Measurements from ENCODE around the gene GMDS.

The GMDS gene

GRCh38 chr6:1895721-1896120 is 349.7 kb downstream of the GMDS start:
- no peak for DNase-seq (ENCODE audit: low read depth)

GRCh38 chr6:1894954-1895353 is 350.5 kb downstream of the GMDS start:
- no peak for DNase-seq (ENCODE audit: low read depth)

DNA sequence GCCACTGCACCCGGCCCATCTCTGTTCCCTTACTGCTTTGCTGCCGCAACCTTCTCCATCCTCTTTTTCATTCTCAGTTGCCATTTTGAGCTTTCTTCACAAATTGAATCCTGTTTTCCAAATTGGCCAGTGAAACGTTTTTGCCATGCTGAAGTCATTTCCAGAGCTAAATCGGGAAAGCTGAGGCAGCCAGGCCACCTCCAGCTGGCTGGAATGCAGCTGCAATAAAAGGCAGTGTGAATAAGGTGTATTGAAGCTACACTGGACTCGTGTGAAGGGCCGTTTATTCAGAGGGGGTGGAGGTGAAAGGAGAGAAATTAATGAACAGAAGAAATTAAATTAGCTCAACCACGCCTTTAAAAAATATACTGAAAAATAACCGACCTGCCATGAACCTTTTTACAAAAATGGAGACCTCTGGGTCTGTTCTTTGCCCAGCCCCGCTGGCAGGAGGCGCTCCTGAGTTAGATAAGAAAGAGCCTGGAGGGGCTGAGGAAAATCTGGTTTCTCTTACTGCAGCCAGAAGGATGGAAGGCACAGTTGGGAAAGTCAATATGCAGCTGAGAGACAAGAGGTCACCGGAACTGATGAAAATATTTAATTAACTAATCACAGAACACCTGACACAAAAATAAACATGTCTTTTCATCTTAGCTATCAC is 351.8 kb downstream of the GMDS start:
- DNase-seq (ENCODE audit: low read depth), result no peak

DNA sequence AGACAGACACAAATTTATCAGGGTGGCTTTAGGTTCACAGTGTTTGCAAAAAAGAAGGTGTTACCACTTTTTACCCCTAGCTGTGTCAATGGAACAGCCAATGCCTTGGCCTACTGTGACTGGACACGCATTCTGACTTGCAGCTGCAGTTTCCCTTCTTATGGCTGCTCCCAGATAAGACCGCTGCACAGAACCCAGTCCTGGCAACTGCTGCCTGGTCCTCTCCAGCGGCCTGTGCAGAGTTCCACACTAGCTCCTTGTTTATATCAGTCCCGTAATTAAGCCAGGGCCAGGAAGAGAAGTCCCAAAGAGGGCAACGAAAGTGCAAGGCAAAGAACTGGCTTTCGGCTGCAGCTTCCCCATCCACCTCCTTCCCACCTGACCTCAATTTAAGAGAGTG is 352.7 kb downstream of the GMDS start:
- no peak for DNase-seq (ENCODE audit: low read depth)

GRCh38 chr6:1890987-1891386 is 354.4 kb downstream of the GMDS start:
- DNase-seq (ENCODE audit: low read depth), result no peak

DNA sequence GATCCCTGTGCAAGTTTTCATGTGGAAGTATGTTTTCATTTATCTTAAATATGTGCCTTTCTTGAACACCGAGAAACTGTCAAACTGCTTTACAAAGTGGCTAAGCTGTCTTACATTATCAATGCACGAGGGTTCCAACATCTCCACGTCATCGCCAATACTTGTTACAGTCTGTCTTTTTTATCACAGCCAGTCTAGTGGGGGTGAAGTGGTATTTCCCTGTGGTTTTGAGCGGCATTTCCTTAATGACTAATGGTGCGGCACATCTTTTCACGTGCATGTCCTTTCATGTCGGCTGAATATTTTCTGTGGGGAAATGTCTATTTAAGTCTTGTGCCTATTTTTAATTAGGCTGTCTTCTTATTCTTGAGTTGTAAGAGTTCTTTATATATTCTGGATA is 355.3 kb downstream of the GMDS start:
- no peak for DNase-seq (ENCODE audit: low read depth)

DNA sequence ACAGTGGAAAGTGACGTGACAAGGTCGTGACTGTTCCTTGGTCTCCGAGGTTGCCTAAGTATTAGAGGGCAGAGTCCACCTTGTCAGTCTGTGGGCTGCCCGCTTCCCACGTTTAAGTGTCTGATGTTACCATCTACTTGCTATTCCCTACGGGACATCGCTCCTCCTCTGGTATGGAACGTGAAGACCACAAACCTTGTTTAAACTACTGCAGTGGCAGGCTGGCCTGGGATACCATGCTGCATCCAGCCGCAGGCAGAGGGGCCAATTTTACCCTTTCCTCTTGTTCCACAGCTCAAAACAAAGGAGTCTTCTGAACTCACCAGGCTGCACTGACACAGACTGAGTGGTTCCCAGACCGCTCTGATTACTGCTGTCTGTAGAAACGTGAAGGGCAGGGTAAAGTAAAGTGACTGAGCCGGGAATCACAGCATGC is 359.8 kb downstream of the GMDS start:
- no peak for DNase-seq (ENCODE audit: low read depth)

DNA sequence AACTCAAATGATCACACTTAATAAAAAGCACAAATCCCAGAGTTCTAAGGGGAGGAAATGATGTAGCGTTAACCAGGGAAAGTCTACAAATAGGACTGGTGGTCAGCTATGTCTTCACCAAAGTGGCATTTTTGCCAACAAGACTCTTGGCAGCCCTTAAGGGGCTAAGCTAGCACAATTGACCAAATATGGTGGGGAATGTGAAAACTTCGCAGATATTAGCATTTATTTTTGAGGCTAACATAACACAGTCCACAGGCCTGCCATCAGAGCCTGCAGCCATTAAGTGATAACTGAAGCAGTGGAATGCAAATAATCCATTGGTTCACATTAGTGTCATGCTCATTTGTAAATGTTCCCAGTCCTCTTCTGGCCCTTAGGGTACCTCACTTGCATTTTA is 361.1 kb downstream of the GMDS start:
- no peak for DNase-seq (ENCODE audit: low read depth)

- no peak for DNase-seq (ENCODE audit: low read depth)
Measured at GRCh38 chr6:1878330-1878729, 367.1 kb downstream of the GMDS start.

DNA sequence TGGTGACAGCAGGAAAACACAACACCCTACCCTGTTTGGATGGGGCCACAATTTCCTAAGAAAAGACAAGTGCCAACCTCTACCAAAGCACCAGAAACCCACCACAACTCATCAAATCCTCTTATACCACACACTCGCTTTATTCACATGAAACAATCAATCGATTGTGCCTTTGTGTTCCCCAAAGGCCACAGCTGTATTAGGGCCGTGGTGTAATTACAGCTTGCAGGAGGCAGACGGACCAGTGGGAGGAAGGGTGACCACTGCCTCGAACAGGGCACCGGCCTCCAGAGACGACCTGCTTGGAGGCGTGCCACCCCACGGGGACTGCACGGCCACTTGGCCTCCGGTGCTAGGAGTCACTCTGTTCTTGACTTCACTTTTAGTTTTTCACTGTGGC is 371.6 kb downstream of the GMDS start:
- no peak for DNase-seq (ENCODE audit: low read depth)

- no peak for DNase-seq (ENCODE audit: low read depth)
Measured at GRCh38 chr6:1872649-1873131, 372.7 kb downstream of the GMDS start.

DNA sequence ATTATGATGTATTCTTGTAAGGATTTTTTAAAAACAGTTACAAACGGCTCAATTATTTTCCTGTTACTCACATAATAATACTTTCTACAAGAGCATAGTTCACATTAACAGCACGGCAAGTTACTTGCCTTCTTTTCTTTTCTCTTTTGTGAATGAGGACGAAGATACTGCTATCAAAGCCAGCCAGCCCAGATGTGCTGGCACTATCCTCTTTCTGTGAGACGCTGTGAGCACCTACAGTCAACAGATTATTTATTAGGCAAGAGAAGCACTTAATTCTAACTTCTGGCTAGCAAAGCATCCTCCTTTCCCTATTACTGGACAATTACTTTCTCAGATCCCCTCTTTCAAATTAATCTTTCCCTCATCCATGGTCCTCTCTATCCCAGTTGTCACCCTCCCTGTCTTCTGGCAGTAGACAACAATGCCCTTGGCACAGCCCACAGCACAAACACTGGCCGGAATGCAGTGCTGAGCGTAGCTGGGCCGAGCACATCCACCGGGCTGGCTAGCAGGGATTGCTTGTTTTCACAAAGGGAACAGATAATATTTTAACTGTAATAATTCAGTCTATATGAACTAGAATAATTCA is 373.6 kb downstream of the GMDS start:
- DNase-seq (ENCODE audit: low read depth), result no peak

GRCh38 chr6:1870932-1871331 is 374.5 kb downstream of the GMDS start:
- no peak for DNase-seq (ENCODE audit: low read depth)

DNA sequence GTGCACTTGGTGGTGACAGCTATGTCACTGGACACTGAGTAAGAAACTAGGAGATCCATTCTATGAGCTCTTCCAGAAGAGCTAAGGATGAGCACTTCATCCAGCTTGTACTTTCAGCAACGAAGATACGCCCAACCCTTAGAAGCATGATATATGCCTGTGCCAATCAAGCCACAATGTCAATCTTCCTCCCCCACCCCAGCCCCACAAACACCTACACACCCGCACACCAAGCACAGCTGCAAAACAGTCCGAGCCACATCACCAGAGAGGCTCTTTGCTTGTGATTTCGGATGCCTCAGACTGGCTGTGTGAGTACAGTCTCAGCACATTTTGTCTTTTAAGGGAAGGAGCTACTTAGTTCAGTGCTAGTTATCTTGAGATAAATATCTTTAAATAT is 375.2 kb downstream of the GMDS start:
- DNase-seq (ENCODE audit: low read depth), result no peak

- DNase-seq (ENCODE audit: low read depth), result no peak
Measured at GRCh38 chr6:1869769-1870168, 375.6 kb downstream of the GMDS start.

DNA sequence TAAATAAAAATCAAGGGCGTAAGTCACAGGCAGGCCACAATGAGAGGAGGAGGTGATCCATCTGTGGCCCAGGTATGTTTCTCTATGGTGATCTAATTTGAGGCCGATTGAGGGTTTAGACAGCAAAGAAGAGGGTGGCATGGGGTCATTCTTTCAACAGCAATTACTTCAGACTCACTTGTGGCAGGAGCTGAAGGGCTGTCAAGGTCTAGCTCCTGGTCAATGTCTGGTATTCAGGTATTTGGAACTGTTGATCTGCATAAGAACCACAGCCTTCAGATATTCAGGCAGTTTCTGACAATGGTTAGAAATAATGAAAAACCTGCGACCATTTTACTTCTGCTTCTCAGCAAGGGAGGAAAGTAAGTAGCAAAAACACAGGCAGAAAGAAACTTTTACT is 376.1 kb downstream of the GMDS start:
- no peak for DNase-seq (ENCODE audit: low read depth)

- DNase-seq (ENCODE audit: low read depth), result no peak
Measured at GRCh38 chr6:1868561-1869261, 376.7 kb downstream of the GMDS start.

DNA sequence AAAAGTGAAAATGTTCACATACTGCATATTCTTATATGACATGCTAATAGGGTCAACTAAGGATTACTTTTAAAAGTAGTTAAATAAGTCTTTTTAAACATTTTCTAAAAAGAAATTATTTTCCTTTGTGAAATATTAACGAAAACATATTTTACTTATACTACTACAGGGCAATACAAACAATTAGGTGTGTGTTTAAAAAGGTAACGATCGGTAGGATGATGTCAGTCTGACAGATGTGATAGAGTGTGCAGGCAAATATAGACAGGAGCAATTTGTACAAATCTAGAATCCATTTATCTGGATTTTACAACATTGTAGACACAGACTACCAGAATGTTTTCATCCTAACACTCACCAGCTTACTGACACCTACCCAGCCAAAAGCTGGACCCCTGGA is 378.2 kb downstream of the GMDS start:
- DNase-seq (ENCODE audit: low read depth), result no peak

DNA sequence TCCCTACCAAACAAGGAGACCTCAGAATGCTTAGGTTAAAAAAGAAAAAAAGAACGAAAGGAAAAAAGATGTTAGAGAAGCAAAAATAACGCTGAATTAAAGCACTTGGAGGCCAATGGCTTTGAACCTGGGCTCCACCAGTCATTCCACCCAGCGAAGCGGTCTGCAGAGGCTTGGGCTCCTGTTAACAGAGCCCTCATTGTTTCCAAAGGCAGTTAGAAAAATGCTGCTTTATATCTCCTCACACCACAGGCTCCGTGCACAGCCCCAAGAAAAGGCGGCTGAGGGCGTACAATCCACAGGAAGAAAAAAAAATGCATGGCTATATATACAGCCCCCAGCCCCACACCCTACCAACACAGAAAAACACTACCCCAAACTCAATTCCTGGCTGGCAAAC is 379.8 kb downstream of the GMDS start:
- no peak for DNase-seq (ENCODE audit: low read depth)

GRCh38 chr6:1864496-1864895 is 380.9 kb downstream of the GMDS start:
- no peak for DNase-seq (ENCODE audit: low read depth)

DNA sequence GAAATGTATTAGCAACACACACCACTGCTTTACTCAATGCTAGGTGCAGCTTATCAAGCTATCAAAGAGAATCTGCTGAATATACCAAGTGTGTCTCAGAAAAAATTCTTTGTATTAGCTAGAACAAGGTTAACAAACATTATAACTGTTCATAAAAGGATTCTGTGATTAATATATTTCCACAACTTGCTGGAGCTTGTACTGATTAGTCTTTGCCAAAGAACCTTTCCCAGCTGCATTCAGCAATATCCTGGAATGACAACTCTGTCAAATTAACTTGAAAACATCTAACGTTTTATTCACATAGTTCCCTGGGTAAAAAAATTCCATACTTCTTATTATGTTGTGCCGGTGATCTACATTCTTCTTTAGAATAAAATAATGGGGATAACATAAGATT is 383.0 kb downstream of the GMDS start:
- DNase-seq (ENCODE audit: low read depth), result no peak

- no peak for DNase-seq (ENCODE audit: low read depth)
Measured at GRCh38 chr6:1860756-1861348, 384.6 kb downstream of the GMDS start.

DNA sequence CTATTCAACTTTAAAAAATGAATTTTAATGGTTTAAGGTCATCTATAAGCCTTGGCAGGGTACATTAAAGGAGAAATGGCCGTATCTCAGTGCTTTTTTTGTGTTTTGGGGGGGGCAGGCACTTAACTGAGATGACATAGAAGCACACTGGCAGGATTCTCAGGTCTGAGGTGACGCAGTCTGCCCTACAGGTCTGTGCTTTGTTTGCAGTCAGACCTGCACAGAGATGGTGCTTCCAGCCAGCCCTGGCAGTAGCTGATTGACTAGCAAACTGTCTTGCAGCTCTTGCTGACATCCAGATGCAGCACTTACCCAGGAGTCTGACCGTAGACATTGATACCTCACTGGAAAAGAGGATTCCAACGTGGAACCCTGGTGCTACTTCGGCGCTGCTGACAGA is 386.5 kb downstream of the GMDS start:
- DNase-seq (ENCODE audit: low read depth), result no peak

All from stimulated activated CD8-positive, alpha-beta memory T cell treated with anti-CD3 and anti-CD28 coated beads, Interleukin-7, amount 100 ng/mL, for 24 hours (primary cell).